ENCODE measurements around the gene BRINP1. TPM values are rescaled to one million over a fixed set of nuclear protein-coding genes. Genes with fewer than 3 reads are reported as not detected.

The BRINP1 gene
- polyA plus RNA-seq, 3 donors from 2014 or later: not detected

- H3K9me3 Mint-ChIP-seq: peaks cover 0 to 25% (median 5%) of the 10 kb centered on the region in 6 donors
- no peak overlapping the region for H3K4me3 Mint-ChIP-seq
- H3K4me1 Mint-ChIP-seq: no peaks in the 10 kb centered on the region
- H3K36me3 Mint-ChIP-seq: no peaks in the 10 kb centered on the region
- peaks cover 0 to 4% (median 2%) of the 10 kb centered on the region in 3 donors for H3K27me3 Mint-ChIP-seq (ENCODE audit: low read depth in 3 of 3)
- DNase-seq: no peak
- H3K27ac Mint-ChIP-seq: no peak overlapping the region
Measured at GRCh38 chr9:119318371-119318770, 50.9 kb downstream of the BRINP1 start.

- DNase-seq: no peak
- Mint-ChIP-seq H3K36me3 (no peaks in the 10 kb centered on the region), H3K4me3 (no peak overlapping the region), H3K4me1 (no peaks in the 10 kb centered on the region), H3K27me3 (ENCODE audit: low read depth in 3 of 3) (peaks cover 0 to 3% (median 0%) of the 10 kb centered on the region in 3 donors), H3K9me3 (peaks cover 0 to 15% (median 3%) of the 10 kb centered on the region in 6 donors), H3K27ac (no peak overlapping the region)
Measured at GRCh38 chr9:119313846-119314245, 55.4 kb downstream of the BRINP1 start.

GRCh38 chr9:119310741-119311140, 58.5 kb downstream of the BRINP1 start:
- Mint-ChIP-seq H3K4me1 (no peaks in the 10 kb centered on the region), H3K9me3 (peaks cover 0 to 6% (median under 1%) of the 10 kb centered on the region in 6 donors), H3K36me3 (no peaks in the 10 kb centered on the region), H3K4me3 (no peak overlapping the region), H3K27me3 (ENCODE audit: low read depth in 3 of 3) (peaks cover 0 to 3% (median 0%) of the 10 kb centered on the region in 3 donors), H3K27ac (no peak overlapping the region)
- DNase-seq: no peak

GRCh38 chr9:119307471-119307870, 61.8 kb downstream of the BRINP1 start:
- Mint-ChIP-seq H3K9me3 (peaks cover 0 to 6% (median 0%) of the 10 kb centered on the region in 6 donors), H3K4me3 (no peak overlapping the region), H3K27me3 (ENCODE audit: low read depth in 3 of 3) (peaks cover 0 to 3% (median 0%) of the 10 kb centered on the region in 3 donors), H3K4me1 (no peaks in the 10 kb centered on the region), H3K36me3 (no peaks in the 10 kb centered on the region), H3K27ac (no peak overlapping the region)
- no peak for DNase-seq

GRCh38 chr9:119304555-119304954, 64.7 kb downstream of the BRINP1 start:
- no peaks in the 10 kb centered on the region for H3K36me3 Mint-ChIP-seq
- no peak overlapping the region for H3K27ac Mint-ChIP-seq
- peaks cover 0 to 2% (median 0%) of the 10 kb centered on the region in 3 donors for H3K27me3 Mint-ChIP-seq (ENCODE audit: low read depth in 3 of 3)
- H3K4me3 Mint-ChIP-seq: no peak overlapping the region
- peaks cover 0 to 7% (median 2%) of the 10 kb centered on the region in 6 donors for H3K9me3 Mint-ChIP-seq
- no peaks in the 10 kb centered on the region for H3K4me1 Mint-ChIP-seq
- no peak for DNase-seq

GRCh38 chr9:119302988-119303698, 66.1 kb downstream of the BRINP1 start:
- Mint-ChIP-seq H3K4me1 (no peaks in the 10 kb centered on the region), H3K9me3 (peaks cover 0 to 7% (median 2%) of the 10 kb centered on the region in 6 donors), H3K27me3 (ENCODE audit: low read depth in 3 of 3) (peaks cover 0 to 2% (median 0%) of the 10 kb centered on the region in 3 donors), H3K4me3 (no peak overlapping the region), H3K36me3 (no peaks in the 10 kb centered on the region), H3K27ac (no peak overlapping the region)
- no peak for DNase-seq

- H3K27ac Mint-ChIP-seq: no peak overlapping the region
- H3K4me3 Mint-ChIP-seq: no peak overlapping the region
- no peak for DNase-seq
- peaks cover 0 to 9% (median 3%) of the 10 kb centered on the region in 6 donors for H3K9me3 Mint-ChIP-seq
- no peaks in the 10 kb centered on the region for H3K36me3 Mint-ChIP-seq
- peaks cover 0 to 2% (median 0%) of the 10 kb centered on the region in 3 donors for H3K27me3 Mint-ChIP-seq (ENCODE audit: low read depth in 3 of 3)
- no peaks in the 10 kb centered on the region for H3K4me1 Mint-ChIP-seq
Measured at GRCh38 chr9:119298076-119298853, 71.0 kb downstream of the BRINP1 start.

- no peaks in the 10 kb centered on the region for H3K36me3 Mint-ChIP-seq
- no peaks in the 10 kb centered on the region for H3K27me3 Mint-ChIP-seq (ENCODE audit: low read depth in 3 of 3)
- H3K9me3 Mint-ChIP-seq: peaks cover 0 to 6% (median under 1%) of the 10 kb centered on the region in 6 donors
- no peaks in the 10 kb centered on the region for H3K4me1 Mint-ChIP-seq
- H3K27ac Mint-ChIP-seq: no peak overlapping the region
- H3K4me3 Mint-ChIP-seq: no peak overlapping the region
- DNase-seq: no peak
Measured at GRCh38 chr9:119291554-119291953, 77.7 kb downstream of the BRINP1 start.

- DNase-seq: no peak
- H3K36me3 Mint-ChIP-seq: no peaks in the 10 kb centered on the region
- H3K4me3 Mint-ChIP-seq: no peak overlapping the region
- peaks cover 0 to 3% (median 0%) of the 10 kb centered on the region in 3 donors for H3K27me3 Mint-ChIP-seq (ENCODE audit: low read depth in 3 of 3)
- H3K9me3 Mint-ChIP-seq: peaks cover 0 to 5% (median under 1%) of the 10 kb centered on the region in 6 donors
- H3K4me1 Mint-ChIP-seq: no peaks in the 10 kb centered on the region
- H3K27ac Mint-ChIP-seq: no peak overlapping the region
Measured at GRCh38 chr9:119289740-119290433, 79.3 kb downstream of the BRINP1 start.

GRCh38 chr9:119284587-119285337, 84.5 kb downstream of the BRINP1 start:
- H3K36me3 Mint-ChIP-seq: no peaks in the 10 kb centered on the region
- H3K4me3 Mint-ChIP-seq: no peak overlapping the region
- no peak for DNase-seq
- H3K4me1 Mint-ChIP-seq: no peaks in the 10 kb centered on the region
- H3K9me3 Mint-ChIP-seq: peaks cover 0 to 6% (median 2%) of the 10 kb centered on the region in 6 donors
- peaks cover 4 to 6% (median 5%) of the 10 kb centered on the region in 3 donors for H3K27me3 Mint-ChIP-seq (ENCODE audit: low read depth in 3 of 3)
- no peak overlapping the region for H3K27ac Mint-ChIP-seq

- no peak overlapping the region for H3K27ac Mint-ChIP-seq
- H3K4me3 Mint-ChIP-seq: no peak overlapping the region
- peaks cover 0 to 6% (median 2%) of the 10 kb centered on the region in 6 donors for H3K9me3 Mint-ChIP-seq
- H3K27me3 Mint-ChIP-seq (ENCODE audit: low read depth in 3 of 3): peaks cover 4 to 7% (median 5%) of the 10 kb centered on the region in 3 donors
- no peak for DNase-seq
- H3K4me1 Mint-ChIP-seq: no peaks in the 10 kb centered on the region
- no peaks in the 10 kb centered on the region for H3K36me3 Mint-ChIP-seq
Measured at GRCh38 chr9:119284118-119284517, 85.1 kb downstream of the BRINP1 start.

GRCh38 chr9:119283078-119283794, 86.0 kb downstream of the BRINP1 start:
- no peak overlapping the region for H3K27ac Mint-ChIP-seq

More at GRCh38 chr9:119283078-119283794, 86.0 kb downstream of the BRINP1 start:
- no peak for DNase-seq
- H3K27me3 Mint-ChIP-seq (ENCODE audit: low read depth in 3 of 3): peaks cover 4 to 7% (median 5%) of the 10 kb centered on the region in 3 donors
- peaks cover 0 to 6% (median 2%) of the 10 kb centered on the region in 6 donors for H3K9me3 Mint-ChIP-seq
- H3K4me1 Mint-ChIP-seq: no peaks in the 10 kb centered on the region
- H3K4me3 Mint-ChIP-seq: no peak overlapping the region
- H3K36me3 Mint-ChIP-seq: no peaks in the 10 kb centered on the region
